CMK (cell line): Measurements from ENCODE around the gene ADPRHL1.

Source experiments
- DNase-seq: peaks from one replicate; pipeline ENCODE4 v3.0.0-alpha.2; 2010; ENCODE audit warnings: low read depth

ADPRHL1 gene

GRCh38 chr13:113452942-113453901, at the start of gene ADPRHL1:
ADPRHL1 (minus strand) TSS chr13:113453488; CDS start chr13:113453437, 51 bp downstream.
- DNase-seq = no peak

GRCh38 chr13:113502686-113503085, 49.4 kb upstream of the ADPRHL1 start:
- DNase-seq = no peak

- no peak for DNase-seq
Measured at GRCh38 chr13:113500530-113501265, 47.4 kb upstream of the ADPRHL1 start.

GRCh38 chr13:113499936-113500335, 46.6 kb upstream of the ADPRHL1 start:
- no peak for DNase-seq

GRCh38 chr13:113498905-113499304, 45.6 kb upstream of the ADPRHL1 start:
- no peak for DNase-seq

- DNase-seq = no peak
Measured at GRCh38 chr13:113497217-113497616, 43.9 kb upstream of the ADPRHL1 start.

GRCh38 chr13:113495494-113496210, 42.4 kb upstream of the ADPRHL1 start:
- no peak for DNase-seq

GRCh38 chr13:113493315-113493951, 40.1 kb upstream of the ADPRHL1 start:
- no peak for DNase-seq

GRCh38 chr13:113491982-113492381, 38.7 kb upstream of the ADPRHL1 start:
- no peak for DNase-seq

GRCh38 chr13:113491418-113491883, 38.2 kb upstream of the ADPRHL1 start:
- no peak for DNase-seq

GRCh38 chr13:113490496-113491417, 37.5 kb upstream of the ADPRHL1 start, which contains the start of gene DCUN1D2:
DCUN1D2 (minus strand) TSS chr13:113490711; CDS start chr13:113490669, 42 bp downstream.
- DNase-seq = peak; percentile 83

GRCh38 chr13:113489549-113490495, 36.5 kb upstream of the ADPRHL1 start:
- no peak for DNase-seq

GRCh38 chr13:113489171-113489548, 35.9 kb upstream of the ADPRHL1 start:
- no peak for DNase-seq

GRCh38 chr13:113488283-113488682, 35.0 kb upstream of the ADPRHL1 start:
- no peak for DNase-seq

- DNase-seq = no peak
Measured at GRCh38 chr13:113486698-113487097, 33.4 kb upstream of the ADPRHL1 start.

GRCh38 chr13:113485545-113485944, 32.3 kb upstream of the ADPRHL1 start:
- no peak for DNase-seq

- DNase-seq = no peak
Measured at GRCh38 chr13:113483504-113484293, 30.4 kb upstream of the ADPRHL1 start.

- no peak for DNase-seq
Measured at GRCh38 chr13:113483081-113483480, 29.8 kb upstream of the ADPRHL1 start.
